HG03280 (cell line): ENCODE measurements around the gene LYG1.
"Not testable (repeated sequence)": the region's sequence is repeated elsewhere in the genome, so short reads cannot be mapped to it uniquely, and the experiment has no call there.

Experiments used
- ATAC-seq: cut with Tn5 transposase; IDR thresholded peaks from one replicate; pipeline ENCODE4 v1.9.1; 2021; ENCODE audit warnings: mild to moderate bottlenecking, moderate library complexity; ENCODE audit not compliant: unreplicated experiment

LYG1 gene

GRCh38 chr2:99301097-99301496 is at the start of gene LYG1:
Gene LYG1 (minus strand): TSS chr2:99301197. CDS start chr2:99295670, 5,527 bp downstream.
- ATAC-seq, result not testable (repeated sequence)

GRCh38 chr2:99350194-99350593 is 49.2 kb upstream of the LYG1 start:
- no peak for ATAC-seq

GRCh38 chr2:99348173-99348572 is 47.2 kb upstream of the LYG1 start:
- ATAC-seq, result peak; percentile 42

DNA sequence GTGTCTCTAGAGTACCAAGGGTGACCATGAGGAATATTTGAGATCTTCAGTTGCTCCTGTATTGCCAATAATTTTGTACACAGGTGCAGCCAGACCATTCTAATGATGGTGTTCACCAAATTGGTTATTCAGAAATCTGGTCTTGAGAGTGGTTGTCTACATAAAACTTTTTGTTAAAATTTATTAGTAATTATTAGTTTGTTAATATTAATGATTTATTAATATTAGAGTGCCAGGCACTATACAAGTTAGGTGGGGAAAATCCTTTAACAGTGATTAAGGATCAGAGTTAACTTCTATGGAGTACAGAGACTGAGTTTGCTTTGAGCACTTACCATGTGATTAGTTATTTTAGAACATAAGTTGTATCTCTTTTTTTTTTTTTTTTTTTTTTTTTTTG is 45.2 kb upstream of the LYG1 start:
- no peak for ATAC-seq

DNA sequence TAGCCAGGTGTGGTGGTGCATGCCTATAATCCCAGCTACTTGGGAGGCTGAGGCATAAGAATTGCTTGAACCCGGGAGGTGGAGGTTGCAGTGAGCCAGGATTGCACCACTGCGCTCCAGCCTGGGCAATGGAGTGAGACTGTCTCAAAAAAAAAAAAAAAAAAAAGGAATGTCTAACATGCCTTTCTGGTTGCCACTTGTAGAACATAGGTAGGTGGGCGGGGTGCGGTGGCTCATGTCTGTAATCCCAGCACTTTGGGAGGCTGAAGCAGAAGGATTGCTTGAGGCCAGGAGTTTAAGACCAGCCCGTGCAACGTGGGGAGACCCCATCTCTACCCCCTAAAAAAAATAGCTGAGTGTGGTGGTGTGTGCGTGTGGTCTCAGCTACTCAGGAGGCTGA is 44.4 kb upstream of the LYG1 start:
- ATAC-seq, result not testable (repeated sequence)

- no peak for ATAC-seq
Observed at GRCh38 chr2:99342536-99342935, 41.5 kb upstream of the LYG1 start.

- no peak for ATAC-seq
Observed at GRCh38 chr2:99340669-99341236, 39.8 kb upstream of the LYG1 start.

GRCh38 chr2:99338029-99338585 is 37.1 kb upstream of the LYG1 start:
- ATAC-seq, result no peak

DNA sequence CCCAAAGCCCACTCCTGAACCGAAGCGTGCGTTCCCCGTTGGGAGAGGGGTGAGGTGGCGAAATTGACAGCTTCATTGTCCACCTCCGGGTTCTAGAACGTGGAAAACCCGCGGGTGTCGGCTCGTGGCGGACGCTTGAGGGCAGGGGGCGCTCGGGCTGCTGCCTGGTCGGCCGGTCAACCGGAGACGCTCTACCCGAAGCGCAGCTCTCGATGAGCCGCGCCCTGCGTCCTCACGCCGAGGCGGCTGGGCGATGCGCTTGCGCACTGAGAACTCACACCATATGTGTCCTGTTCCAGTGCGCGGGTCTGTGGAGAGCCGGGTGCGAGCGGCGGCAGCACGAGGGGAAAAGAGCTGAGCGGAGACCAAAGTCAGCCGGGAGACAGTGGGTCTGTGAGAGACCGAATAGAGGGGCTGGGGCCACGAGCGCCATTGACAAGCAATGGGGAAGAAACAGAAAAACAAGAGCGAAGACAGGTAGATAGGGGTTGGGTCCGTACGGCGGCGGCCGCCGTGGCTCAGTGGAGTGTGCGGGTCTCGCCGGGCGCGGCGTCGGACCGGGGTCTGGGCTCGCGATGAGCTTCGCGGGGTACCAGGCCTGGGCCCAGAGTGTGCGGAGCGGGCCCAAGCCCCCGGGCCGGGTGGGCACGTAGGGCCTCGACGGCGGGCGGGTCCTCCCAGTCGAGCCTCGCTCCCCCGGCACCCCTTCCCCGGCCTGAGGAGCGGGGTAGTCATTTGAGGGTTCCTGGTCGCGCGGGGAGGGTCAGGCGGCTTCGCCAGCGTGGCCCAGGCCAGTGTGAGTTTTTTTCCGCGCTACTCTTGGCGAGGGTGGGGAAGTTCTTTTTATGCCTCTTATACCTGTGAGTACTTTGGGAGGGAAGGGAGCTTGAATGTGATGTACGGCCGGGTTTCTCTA is 36.4 kb upstream of the LYG1 start, which contains the start of gene EIF5B:
EIF5B (plus strand) TSS at position 277 of the 916 bp plus-strand sequence; CDS start at position 443, 166 bp downstream.
- peak; percentile 58 for ATAC-seq

- peak; percentile 0 for ATAC-seq
Observed at GRCh38 chr2:99336804-99337112, 35.8 kb upstream of the LYG1 start.

GRCh38 chr2:99335911-99336803 is 35.2 kb upstream of the LYG1 start, which contains the start of gene TXNDC9:
Gene TXNDC9 (minus strand): TSS chr2:99336333. CDS start chr2:99333210, 3,123 bp downstream.
- peak; percentile 72 for ATAC-seq

GRCh38 chr2:99325384-99325783 is 24.4 kb upstream of the LYG1 start:
- no peak for ATAC-seq

DNA sequence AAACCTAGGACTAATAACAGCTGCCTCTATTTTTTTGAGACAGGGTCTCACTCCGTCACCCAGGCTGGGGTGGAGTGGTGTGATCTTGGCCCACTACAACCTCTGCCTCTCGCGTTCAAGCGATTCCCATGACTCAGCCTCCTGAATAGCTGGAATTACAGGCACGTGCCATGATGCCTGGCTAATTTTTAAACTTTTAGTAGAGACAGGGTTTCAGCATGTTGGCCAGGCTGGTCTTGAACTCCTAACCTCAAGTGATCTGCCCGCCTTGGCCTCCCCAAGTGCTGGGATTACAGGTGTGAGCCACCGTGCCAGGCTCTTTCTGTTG is 16.8 kb upstream of the LYG1 start:
- not testable (repeated sequence) for ATAC-seq

DNA sequence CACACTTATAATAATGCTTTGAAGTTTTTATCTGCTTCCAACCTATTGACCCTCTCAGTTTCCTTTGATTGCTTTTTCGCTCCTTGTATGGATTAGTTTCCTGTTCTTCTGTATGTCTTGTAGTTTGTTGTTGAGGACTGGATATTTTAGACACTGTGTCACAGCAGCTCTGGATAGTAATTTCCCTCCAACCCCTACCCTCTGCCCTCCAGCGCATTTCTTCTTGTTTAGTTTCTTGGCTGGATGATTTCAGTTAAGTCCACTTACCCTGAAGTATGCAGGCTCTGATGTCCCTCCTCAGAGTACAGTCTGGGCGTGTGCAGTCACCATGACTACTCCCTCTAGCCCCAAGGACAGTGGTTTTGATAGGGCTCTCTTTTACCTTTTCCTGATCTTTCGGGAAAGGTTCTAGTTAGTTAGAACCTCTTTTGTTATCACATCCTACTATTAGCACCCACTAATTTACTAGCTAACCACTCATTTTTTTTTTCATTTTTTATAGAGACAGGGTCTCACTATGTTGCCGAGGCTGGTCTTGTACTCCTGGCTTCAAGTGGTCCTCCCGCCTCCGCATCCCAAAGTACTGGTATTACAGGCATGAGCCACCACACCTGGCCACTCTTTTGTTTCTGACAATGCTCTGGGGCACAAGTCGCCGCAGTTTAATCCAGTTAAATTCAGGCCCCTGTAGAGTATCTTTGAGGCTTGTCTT is 16.3 kb upstream of the LYG1 start:
- no peak for ATAC-seq

DNA sequence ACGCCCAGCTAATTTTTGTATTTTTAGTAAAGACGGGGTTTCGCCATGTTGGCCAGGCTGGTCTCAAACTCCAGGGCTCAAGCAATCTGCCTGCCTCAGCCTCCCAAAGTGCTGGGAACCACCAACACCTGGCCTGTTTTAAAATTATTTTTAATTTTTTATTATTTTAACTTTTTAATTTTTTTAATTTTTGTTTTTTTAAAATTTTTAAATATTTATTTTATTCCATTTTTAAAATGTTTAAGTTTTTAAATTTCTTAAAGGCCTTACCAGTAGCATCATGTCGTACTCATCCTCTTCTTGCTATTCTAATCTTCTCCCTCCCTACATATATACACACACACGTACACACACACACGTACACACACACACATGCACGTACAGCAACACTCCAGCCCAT is 1.4 kb downstream of the LYG1 start:
- no peak for ATAC-seq

GRCh38 chr2:99297994-99298393 is 3.0 kb downstream of the LYG1 start:
- no peak for ATAC-seq

GRCh38 chr2:99285526-99285925 is 15.5 kb downstream of the LYG1 start:
- ATAC-seq, result no peak

GRCh38 chr2:99279969-99280695 is 20.9 kb downstream of the LYG1 start:
- no peak for ATAC-seq

GRCh38 chr2:99278793-99279291 is 22.2 kb downstream of the LYG1 start:
- no peak for ATAC-seq
